HG02981 (cell line): ENCODE measurements around the gene SQSTM1.
"Not testable (repeated sequence)": the region's sequence is repeated elsewhere in the genome, so short reads cannot be mapped to it uniquely, and the experiment has no call there.

ENCODE experiments used
- ATAC-seq: cut with Tn5 transposase; IDR thresholded peaks from one replicate; pipeline ENCODE4 v1.9.1; 2021; ENCODE audit warnings: mild to moderate bottlenecking, moderate library complexity; ENCODE audit not compliant: unreplicated experiment

The SQSTM1 gene

GRCh38 chr5:179820483-179821297, at the start of gene SQSTM1:
TSS of gene SQSTM1 (plus strand) at chr5:179820905. CDS start at chr5:179820937, 32 bp downstream.
- peak; percentile 35 for ATAC-seq

GRCh38 chr5:179771311-179771895, 49.3 kb upstream of the SQSTM1 start:
- no peak for ATAC-seq

GRCh38 chr5:179772351-179772750, 48.4 kb upstream of the SQSTM1 start:
- ATAC-seq = no peak

DNA sequence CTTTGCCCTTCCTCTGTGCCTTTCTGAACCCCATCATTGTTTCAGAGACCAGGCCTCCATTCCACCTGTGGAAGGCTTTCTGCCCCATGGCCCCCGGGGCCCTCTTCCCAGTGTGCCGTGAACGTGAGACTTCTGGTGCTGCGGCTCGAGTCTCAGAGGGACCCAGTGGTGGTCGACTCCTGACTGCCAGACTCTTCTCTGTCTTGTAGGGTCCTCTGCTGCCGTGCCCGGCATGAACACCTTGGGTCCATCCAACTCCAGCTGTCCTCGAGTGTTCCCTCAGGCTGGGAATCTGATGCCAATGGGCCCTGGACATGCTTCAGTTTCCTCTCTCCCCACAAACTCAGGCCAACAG, 47.0 kb upstream of the SQSTM1 start:
- no peak for ATAC-seq

DNA sequence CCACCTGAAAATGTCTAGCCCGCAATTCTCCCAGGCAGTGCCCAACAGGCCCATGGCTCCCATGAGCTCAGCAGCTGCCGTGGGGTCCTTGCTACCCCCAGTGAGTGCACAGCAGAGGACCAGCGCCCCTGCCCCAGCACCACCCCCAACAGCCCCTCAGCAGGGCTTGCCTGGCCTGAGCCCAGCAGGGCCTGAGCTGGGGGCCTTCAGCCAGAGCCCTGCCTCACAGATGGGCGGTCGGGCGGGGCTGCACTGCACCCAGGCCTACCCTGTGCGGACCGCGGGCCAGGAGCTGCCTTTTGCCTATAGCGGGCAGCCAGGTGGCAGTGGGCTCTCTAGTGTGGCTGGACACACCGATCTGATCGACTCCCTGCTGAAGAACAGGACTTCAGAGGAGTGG, 46.3 kb upstream of the SQSTM1 start:
- no peak for ATAC-seq

GRCh38 chr5:179776411-179776938, 44.2 kb upstream of the SQSTM1 start:
- ATAC-seq = no peak

- no peak for ATAC-seq
Measured at GRCh38 chr5:179777456-179777855, 43.2 kb upstream of the SQSTM1 start.

GRCh38 chr5:179777909-179778308, 42.8 kb upstream of the SQSTM1 start:
- no peak for ATAC-seq

- no peak for ATAC-seq
Measured at GRCh38 chr5:179778591-179778990, 42.1 kb upstream of the SQSTM1 start.

- ATAC-seq = no peak
Measured at GRCh38 chr5:179779826-179780225, 40.9 kb upstream of the SQSTM1 start.

DNA sequence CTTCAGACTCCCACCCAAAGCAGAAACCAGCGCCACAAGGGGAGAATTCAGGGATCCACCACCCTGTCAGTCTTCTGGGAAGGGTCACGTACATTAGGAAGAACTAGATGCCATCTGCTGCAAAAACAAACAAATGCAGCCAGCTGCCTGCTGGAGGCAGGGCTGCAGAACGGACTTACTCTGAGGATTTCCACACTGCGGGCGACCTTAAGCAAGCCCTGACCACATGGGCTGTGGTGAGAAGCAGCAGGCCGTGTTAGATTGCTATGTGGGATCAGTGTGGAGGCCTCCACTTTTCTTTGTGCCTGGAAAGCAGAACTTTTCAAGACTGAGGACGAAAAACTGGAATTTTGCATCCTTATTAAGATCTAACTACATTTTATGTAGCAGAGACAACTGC, 40.3 kb upstream of the SQSTM1 start:
- no peak for ATAC-seq

GRCh38 chr5:179781846-179782245, 38.9 kb upstream of the SQSTM1 start:
- ATAC-seq = no peak

DNA sequence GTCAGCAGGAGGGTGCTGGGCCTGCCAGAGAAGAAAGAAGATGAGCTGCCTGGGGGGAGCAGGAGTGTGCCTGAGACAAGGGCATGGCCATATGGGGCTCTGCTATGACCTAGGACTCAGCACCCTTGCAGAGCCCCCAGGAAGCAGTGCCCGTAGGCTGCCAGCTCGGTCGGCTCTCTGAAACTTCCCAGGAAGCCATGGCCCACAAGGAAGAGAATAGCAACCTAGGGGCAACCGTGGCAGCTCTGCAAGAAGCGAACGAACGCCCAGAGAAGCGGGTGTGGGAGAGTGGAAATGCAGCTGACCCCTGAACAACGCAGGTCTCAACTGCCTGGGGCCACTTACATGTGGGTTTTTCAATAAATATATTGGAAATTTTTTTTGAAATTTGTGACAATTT, 37.6 kb upstream of the SQSTM1 start:
- no peak for ATAC-seq

DNA sequence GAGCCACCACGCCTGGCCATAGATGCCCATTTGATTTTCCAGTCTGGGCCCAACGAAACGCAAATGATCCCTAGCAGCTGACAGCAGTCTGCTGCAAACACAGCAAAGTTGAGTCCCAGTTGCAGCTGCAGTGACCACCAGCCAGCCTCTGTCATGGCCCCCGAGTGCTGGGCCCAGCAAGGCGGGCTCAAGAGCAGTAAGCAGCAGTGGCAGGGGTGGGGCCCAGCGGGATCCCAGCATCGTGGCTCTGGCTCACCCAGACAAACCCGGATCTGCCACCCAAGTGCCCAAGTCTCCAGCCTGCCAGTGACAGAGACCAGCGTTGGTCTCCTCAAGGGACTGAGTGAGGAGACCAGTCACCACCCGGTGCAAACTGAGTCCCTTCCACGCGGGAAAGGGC, 33.8 kb upstream of the SQSTM1 start:
- no peak for ATAC-seq

DNA sequence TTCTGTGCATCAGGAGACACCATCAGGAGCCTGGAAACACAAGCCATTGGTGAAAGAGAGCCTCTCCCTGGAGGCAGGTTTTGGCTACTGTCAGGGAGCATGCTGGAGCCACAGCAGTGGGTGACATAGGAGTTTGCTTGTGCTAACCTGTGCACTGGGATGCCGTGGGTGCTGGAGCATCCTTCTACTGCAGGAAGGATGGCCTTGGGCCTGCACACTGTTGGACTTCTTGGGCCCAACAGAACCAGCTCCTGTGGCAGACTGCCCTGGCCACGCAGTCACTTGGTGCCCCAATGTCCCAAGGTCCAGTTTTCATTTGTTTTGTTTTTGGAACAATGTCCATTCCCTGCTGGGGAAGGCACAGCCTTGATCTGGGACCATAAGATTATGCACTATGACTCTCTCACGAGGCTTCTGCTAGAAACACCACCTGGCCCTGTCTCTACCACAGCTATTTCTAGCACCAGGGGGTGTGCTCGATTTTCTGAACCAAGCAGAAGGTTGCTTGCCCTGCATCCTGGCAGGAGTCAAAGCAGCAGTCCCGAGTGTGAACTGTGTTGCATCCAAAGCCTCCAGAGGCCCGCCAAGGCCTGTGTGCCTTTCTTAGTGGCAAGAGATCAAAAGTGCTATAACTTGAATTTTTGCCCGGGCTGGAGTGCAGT, 32.4 kb upstream of the SQSTM1 start:
- no peak for ATAC-seq

GRCh38 chr5:179789278-179789677, 31.4 kb upstream of the SQSTM1 start:
- not testable (repeated sequence) for ATAC-seq

DNA sequence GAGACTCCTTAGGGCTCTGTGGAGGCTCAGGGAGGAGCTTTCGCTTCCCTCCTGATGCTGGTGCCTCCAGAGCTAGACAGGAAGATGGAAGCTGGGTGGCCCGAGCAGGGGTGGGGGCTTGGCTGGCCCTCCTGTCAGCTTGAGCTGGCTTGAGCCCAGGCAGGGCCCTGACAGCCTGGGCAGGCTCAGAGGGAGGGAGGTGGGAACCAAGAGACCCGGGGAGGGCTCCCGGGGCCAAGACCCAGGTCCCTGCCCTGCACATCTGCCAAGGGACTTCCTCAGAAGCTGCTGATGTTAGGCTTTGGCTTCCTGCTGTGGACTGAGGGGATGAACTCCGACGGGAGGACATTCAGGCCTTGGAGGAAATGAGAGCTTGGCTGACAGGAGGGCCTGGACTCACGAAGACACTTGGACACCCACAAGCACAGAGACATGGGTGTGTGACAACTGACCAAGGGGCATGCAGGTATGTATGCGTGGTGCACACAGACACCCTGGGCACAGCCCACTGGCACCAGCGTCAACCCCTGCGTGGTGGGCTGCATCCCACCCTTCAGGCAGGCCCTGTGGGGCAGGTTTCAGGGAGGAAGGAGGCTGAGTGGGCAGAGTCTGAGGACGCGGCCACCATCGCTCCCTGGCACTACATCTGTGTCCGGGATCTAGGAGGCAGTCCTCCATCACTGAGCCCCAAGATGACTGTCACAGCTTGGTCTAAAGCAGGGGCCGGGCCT, 28.7 kb upstream of the SQSTM1 start:
- no peak for ATAC-seq

DNA sequence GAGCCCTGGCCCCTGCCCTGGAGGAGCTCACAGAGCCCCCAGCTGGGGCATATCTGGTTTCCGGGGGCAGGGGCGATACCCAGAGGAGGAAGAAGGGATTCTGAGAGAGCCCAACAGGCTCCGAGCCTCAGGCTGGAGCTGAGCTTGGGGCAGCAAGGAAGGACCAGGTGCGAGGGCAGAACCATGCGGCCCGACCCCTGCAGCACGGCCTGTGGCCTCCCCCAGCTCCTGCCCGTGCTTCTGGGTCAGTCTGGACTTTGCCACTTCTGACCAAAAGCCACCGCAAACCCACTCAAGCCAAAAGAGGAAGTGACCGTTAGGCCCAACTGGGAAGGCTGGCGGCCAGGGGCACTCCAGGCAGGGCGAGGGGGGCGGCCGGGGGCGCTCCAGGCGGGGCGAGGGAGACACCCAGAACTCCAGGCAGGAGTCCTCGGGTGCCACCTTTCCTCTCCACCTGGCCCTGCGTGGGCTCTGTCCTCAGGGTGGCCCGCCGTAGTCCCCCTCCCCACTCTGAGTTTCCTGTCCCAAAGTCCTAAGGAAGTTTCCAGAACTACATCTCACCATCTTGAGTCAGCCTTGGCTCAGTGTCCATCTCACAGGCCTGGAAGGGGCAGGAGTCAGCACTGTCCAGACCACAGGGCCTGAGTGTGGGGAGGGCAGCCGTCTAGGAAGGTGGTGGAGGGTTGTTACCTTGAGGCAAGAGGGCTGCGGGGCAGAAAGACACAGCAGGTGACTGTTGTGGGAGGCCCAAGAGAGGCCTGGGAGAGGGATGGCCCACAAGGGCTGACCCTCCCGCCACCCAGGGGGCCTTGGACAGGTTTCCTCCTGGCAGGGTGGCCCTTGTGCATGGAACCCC, 27.9 kb upstream of the SQSTM1 start:
- no peak for ATAC-seq

DNA sequence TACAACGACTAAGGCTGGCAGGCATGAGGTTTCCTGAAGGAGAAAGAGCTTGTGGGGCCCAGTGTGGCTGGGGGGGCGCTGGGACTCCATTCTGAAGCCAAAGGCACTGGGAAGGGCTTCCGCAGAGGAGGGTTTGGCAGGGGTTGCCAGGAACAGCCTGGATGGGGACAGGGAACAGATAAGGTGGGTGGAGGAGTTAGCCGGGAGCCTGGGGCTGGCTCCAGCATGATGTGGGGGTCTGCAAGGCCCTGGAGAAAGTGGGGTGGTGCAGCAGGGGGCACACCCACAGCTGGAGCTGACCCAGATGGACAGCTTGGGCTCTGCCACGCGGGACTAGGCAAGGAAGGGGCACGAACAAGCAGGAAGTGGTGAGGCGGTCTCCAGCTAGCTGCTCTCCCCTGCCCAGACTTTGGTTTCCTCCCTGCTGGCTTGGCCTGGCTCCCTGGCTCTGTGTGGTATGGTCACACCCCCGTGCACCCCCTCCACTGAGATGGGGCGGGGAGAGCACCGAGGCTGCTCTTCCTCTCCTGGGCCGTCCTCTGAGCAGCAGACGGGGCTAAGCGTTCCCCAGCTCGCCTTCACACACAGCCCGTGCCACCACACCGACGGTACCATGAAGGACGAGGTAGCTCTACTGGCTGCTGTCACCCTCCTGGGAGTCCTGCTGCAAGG, 27.1 kb upstream of the SQSTM1 start, which contains the start of gene LTC4S:
LTC4S (plus strand) TSS at position 519 of the 672 bp plus-strand sequence; CDS start at position 614, 95 bp downstream.
- ATAC-seq = no peak

DNA sequence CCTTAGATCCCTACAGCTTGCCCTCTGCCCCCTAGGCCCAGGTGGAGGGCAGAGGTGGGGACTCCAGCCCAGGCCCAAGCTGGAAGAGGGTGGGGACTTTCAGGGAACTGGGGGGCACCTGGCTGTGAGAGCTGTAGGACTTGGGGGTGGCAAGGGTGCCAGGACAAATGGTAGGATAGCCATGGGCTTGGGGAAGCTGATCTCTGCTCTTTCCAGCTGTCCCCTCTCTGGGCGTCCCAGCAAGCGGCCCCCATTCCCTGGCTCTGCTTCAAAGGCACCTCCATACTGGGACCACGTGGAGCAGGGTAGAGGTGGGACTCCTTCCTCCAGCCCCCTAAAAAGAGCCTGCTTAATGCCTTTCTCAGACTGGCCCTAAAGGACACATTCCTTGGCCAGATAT, 26.5 kb upstream of the SQSTM1 start:
- ATAC-seq = no peak
